ENCODE data around the gene AIPL1. TPM values are rescaled to one million over a fixed set of nuclear protein-coding genes. Genes with fewer than 3 reads are reported as not detected.

The AIPL1 gene
- total and polyA plus RNA-seq, 2 of the 13 experiments (the other 11 are each of a cell fraction or from before 2014, with no cell fraction given) = not detected

DNA sequence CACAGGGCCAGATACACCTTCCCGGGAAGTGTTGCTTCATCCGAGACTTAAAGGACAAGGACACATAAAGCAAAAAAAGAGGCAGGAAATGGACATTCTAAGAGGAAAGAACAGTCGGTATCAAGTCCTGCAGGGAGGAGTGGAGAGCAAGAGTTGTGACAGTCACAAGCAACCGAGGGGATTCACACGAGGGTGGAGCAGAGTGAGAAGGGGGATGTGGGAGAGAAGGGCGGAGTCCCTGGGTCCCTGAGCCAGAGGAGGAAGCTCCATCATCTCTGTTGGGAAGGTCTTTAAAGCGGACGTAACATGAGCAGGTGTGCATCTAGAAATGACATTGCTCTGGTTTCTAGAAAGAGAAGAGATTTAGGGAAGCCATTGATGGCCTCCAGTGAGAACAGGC lies 47.1 kb downstream of the AIPL1 start:
- no peaks in the 10 kb centered on the region for H3K79me2 ChIP-seq (ENCODE audit: insufficient read depth, low read length)
- H3K9ac ChIP-seq (ENCODE audit: insufficient read depth, low read depth, low read length) = no peak overlapping the region
- H3K36me3 ChIP-seq (replicated peaks in 1 of 2; ENCODE audit: control insufficient read depth in 1 of 2, insufficient read depth in 2 of 2, low read length in 2 of 2) = no peaks in the 10 kb centered on the region
- DNase-seq (ENCODE audit: low spot score) = no peak
- no peak for ATAC-seq
- no peak overlapping the region for H3K4me2 ChIP-seq (ENCODE audit: low read depth, low read length)
- no peak for FAIRE-seq
- H3K27me3 ChIP-seq (ENCODE audit: control insufficient read depth in 1 of 2, insufficient read depth in 2 of 2, low read length in 2 of 2) = no peaks in the 10 kb centered on the region
- no peak overlapping the region for H3K4me3 ChIP-seq (replicated peaks in 1 of 3; ENCODE audit: insufficient read depth in 1 of 3, low read depth in 2 of 3, low read length in 3 of 3)
- no TSS peak for BruUV-seq (replicated peaks)
- no peaks in the 10 kb centered on the region for H4K20me1 ChIP-seq (ENCODE audit: insufficient read depth, low read length)
- in situ Hi-C loops (cut with HindIII; ENCODE audit: extremely low pct_ligation_motif_present, low pct_unique_long_range_greater_than_20kb) = no loop called here
- peaks cover 8% of the 10 kb centered on the region for H3K4me1 ChIP-seq (ENCODE audit: insufficient read depth, low read length)
- CTCF ChIA-PET (ENCODE audit: low intra/inter-chr PET ratio, low total read pairs) = no interaction called here
- TF ChIP-seq TCF7 (IDR thresholded peaks at IDR 0.05; ENCODE audit: low read depth) (no peak), ZEB1 (IDR thresholded peaks at IDR 0.05; ENCODE audit: insufficient replicate concordance, low read depth) (no peak), IRX3 (CRISPR knock-in tag; IDR thresholded peaks at IDR 0.05; ENCODE audit: borderline replicate concordance, low read depth) (no peak)
- TF ChIP-seq, protein P1, sequence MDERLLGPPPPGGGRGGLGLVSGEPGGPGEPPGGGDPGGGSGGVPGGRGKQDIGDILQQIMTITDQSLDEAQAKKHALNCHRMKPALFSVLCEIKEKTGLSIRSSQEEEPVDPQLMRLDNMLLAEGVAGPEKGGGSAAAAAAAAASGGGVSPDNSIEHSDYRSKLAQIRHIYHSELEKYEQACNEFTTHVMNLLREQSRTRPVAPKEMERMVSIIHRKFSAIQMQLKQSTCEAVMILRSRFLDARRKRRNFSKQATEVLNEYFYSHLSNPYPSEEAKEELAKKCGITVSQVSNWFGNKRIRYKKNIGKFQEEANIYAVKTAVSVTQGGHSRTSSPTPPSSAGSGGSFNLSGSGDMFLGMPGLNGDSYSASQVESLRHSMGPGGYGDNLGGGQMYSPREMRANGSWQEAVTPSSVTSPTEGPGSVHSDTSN (CRISPR knock-in tag; IDR thresholded peaks at IDR 0.05) = no peak
- TF ChIP-seq, protein P2, sequence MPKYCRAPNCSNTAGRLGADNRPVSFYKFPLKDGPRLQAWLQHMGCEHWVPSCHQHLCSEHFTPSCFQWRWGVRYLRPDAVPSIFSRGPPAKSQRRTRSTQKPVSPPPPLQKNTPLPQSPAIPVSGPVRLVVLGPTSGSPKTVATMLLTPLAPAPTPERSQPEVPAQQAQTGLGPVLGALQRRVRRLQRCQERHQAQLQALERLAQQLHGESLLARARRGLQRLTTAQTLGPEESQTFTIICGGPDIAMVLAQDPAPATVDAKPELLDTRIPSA (CRISPR knock-in tag; IDR thresholded peaks at IDR 0.05; ENCODE audit: borderline replicate concordance) = no peak
- H3K9me3 ChIP-seq (ENCODE audit: low read length) = no peaks in the 10 kb centered on the region
- POLR2A ChIA-PET = no interaction called here
- intact Hi-C loops (cut with micrococcal nuclease; ENCODE audit: unreplicated experiment) = no loop called here
- 32% methylated on average over 8 of the region's 8 CpGs for WGBS (ENCODE audit: low lambda C conversion rate)
- H2AFZ ChIP-seq (ENCODE audit: low read length) = no peak overlapping the region
- H3K27ac ChIP-seq (ENCODE audit: extremely low read length, insufficient read depth, low read length) = no peak overlapping the region

DNA sequence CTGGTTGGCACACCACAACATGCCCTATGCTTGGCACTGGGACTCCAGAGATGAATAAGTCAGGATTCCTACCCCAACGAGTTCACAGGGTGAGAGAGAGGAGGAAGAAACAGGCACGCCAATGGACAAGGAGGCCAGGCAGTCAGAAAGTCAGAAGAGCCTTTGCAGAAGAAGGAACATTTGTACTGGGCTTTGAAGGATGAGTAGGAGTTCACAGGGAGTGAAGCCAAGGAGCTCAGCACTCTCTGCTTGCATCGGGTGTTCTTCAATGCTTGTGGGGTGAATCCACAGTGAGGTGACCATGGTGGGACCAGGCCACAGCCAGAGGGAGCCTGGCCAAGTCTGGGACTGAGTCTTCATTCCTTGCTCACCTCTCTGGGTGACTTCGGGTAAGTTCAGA lies 47.5 kb downstream of the AIPL1 start:
- H3K36me3 ChIP-seq (replicated peaks in 1 of 2; ENCODE audit: control insufficient read depth in 1 of 2, insufficient read depth in 2 of 2, low read length in 2 of 2) = no peaks in the 10 kb centered on the region
- no peak overlapping the region for H3K4me2 ChIP-seq (ENCODE audit: low read depth, low read length)
- peaks cover 4% of the 10 kb centered on the region for H3K4me1 ChIP-seq (ENCODE audit: insufficient read depth, low read length)
- POLR2A ChIA-PET = no interaction called here
- intact Hi-C loops (cut with micrococcal nuclease; ENCODE audit: unreplicated experiment) = no loop called here
- H3K79me2 ChIP-seq (ENCODE audit: insufficient read depth, low read length) = no peaks in the 10 kb centered on the region
- H2AFZ ChIP-seq (ENCODE audit: low read length) = no peak overlapping the region
- no peak overlapping the region for H3K27ac ChIP-seq (ENCODE audit: extremely low read length, insufficient read depth, low read length)
- WGBS (ENCODE audit: low lambda C conversion rate) = 14% methylated on average over 4 of the region's 4 CpGs
- CTCF ChIA-PET (ENCODE audit: low intra/inter-chr PET ratio, low total read pairs) = no interaction called here
- no peak overlapping the region for H3K9ac ChIP-seq (ENCODE audit: insufficient read depth, low read depth, low read length)
- H3K27me3 ChIP-seq (ENCODE audit: control insufficient read depth in 1 of 2, insufficient read depth in 2 of 2, low read length in 2 of 2) = no peaks in the 10 kb centered on the region
- ATAC-seq (no peak), FAIRE-seq (no peak), DNase-seq (ENCODE audit: low spot score) (no peak)
- in situ Hi-C loops (cut with HindIII; ENCODE audit: extremely low pct_ligation_motif_present, low pct_unique_long_range_greater_than_20kb) = no loop called here
- H3K9me3 ChIP-seq (ENCODE audit: low read length) = no peaks in the 10 kb centered on the region
- H4K20me1 ChIP-seq (ENCODE audit: insufficient read depth, low read length) = no peaks in the 10 kb centered on the region
- no peak overlapping the region for H3K4me3 ChIP-seq (replicated peaks in 1 of 3; ENCODE audit: insufficient read depth in 1 of 3, low read depth in 2 of 3, low read length in 3 of 3)
- BruUV-seq (replicated peaks) = no TSS peak
- TF ChIP-seq, protein P3, sequence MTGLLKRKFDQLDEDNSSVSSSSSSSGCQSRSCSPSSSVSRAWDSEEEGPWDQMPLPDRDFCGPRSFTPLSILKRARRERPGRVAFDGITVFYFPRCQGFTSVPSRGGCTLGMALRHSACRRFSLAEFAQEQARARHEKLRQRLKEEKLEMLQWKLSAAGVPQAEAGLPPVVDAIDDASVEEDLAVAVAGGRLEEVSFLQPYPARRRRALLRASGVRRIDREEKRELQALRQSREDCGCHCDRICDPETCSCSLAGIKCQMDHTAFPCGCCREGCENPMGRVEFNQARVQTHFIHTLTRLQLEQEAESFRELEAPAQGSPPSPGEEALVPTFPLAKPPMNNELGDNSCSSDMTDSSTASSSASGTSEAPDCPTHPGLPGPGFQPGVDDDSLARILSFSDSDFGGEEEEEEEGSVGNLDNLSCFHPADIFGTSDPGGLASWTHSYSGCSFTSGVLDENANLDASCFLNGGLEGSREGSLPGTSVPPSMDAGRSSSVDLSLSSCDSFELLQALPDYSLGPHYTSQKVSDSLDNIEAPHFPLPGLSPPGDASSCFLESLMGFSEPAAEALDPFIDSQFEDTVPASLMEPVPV (CRISPR knock-in tag; IDR thresholded peaks at IDR 0.05) = no peak
- TF ChIP-seq DPF2 (CRISPR knock-in tag; IDR thresholded peaks at IDR 0.05; ENCODE audit: borderline replicate concordance, low read depth) (no peak), CBX1 (IDR thresholded peaks at IDR 0.05; ENCODE audit: low read depth) (no peak), ZBTB20 (CRISPR knock-in tag; IDR thresholded peaks at IDR 0.05; ENCODE audit: borderline replicate concordance, low read depth) (no peak), YEATS2 (CRISPR knock-in tag; IDR thresholded peaks at IDR 0.05; ENCODE audit: borderline replicate concordance) (no peak), RBM22 (optimal IDR thresholded peaks at IDR 0.05; ENCODE audit: low read length) (no peak)
- TF ChIP-seq, protein P4, sequence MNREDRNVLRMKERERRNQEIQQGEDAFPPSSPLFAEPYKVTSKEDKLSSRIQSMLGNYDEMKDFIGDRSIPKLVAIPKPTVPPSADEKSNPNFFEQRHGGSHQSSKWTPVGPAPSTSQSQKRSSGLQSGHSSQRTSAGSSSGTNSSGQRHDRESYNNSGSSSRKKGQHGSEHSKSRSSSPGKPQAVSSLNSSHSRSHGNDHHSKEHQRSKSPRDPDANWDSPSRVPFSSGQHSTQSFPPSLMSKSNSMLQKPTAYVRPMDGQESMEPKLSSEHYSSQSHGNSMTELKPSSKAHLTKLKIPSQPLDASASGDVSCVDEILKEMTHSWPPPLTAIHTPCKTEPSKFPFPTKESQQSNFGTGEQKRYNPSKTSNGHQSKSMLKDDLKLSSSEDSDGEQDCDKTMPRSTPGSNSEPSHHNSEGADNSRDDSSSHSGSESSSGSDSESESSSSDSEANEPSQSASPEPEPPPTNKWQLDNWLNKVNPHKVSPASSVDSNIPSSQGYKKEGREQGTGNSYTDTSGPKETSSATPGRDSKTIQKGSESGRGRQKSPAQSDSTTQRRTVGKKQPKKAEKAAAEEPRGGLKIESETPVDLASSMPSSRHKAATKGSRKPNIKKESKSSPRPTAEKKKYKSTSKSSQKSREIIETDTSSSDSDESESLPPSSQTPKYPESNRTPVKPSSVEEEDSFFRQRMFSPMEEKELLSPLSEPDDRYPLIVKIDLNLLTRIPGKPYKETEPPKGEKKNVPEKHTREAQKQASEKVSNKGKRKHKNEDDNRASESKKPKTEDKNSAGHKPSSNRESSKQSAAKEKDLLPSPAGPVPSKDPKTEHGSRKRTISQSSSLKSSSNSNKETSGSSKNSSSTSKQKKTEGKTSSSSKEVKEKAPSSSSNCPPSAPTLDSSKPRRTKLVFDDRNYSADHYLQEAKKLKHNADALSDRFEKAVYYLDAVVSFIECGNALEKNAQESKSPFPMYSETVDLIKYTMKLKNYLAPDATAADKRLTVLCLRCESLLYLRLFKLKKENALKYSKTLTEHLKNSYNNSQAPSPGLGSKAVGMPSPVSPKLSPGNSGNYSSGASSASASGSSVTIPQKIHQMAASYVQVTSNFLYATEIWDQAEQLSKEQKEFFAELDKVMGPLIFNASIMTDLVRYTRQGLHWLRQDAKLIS (CRISPR knock-in tag; IDR thresholded peaks at IDR 0.05) = no peak
